Vagina (tissue), 2 donors: ENCODE measurements around the gene TMEM135.

Source experiments
- CTCF ChIP-seq, 3 experiments: fragments of 450-650 bp in 2 of 3; fragments of 200-600 bp in 1 of 3; sonication (generic) in 1 of 3; IDR thresholded peaks; one replicate each; pipeline ENCODE4 v1.5.1; 2017 to 2019; ENCODE audit warnings: antibody characterized with exemption in 3 of 3, mild to moderate bottlenecking in 2 of 3, moderate library complexity in 2 of 3
- POLR2A ChIP-seq, 2 donors: fragments of 450-650 bp; IDR thresholded peaks; one replicate each; pipeline ENCODE4 v1.6.1; 2017; ENCODE audit warnings: antibody characterized with exemption in 2 of 2, mild to moderate bottlenecking in 2 of 2, moderate library complexity in 2 of 2
- POLR2AphosphoS5 ChIP-seq, 2 donors: sonication (generic); formaldehyde crosslinking; IDR thresholded peaks; one replicate each; pipeline ENCODE4 v1.9.0; 2017; ENCODE audit warnings: antibody characterized with exemption in 2 of 2, mild to moderate bottlenecking in 2 of 2, low read depth in 1 of 2; ENCODE audit not compliant: insufficient read depth in 1 of 2

- no peak for TF ChIP-seq POLR2A (IDR thresholded peaks at IDR 0.05)
- TF ChIP-seq CTCF (IDR thresholded peaks at IDR 0.05), result no peak
- no peak for TF ChIP-seq POLR2AphosphoS5 (IDR thresholded peaks at IDR 0.05; ENCODE audit: insufficient read depth in 1 of 2, low read depth in 1 of 2)
These were observed 831 bp upstream of the TMEM135 start for GRCh38 chr11:87036756-87037449.
